MM.1S (cell line): ENCODE measurements around the gene TRIM27.

ENCODE experiments used
- DNase-seq: peaks from one replicate; pipeline ENCODE4 v3.0.0-alpha.2; 2015
- H2AFZ ChIP-seq: fragments of 300-600 bp; sonication (generic); 2 replicates; pipeline ENCODE4 v1.6.0; 2016; ENCODE audit warnings: antibody characterized with exemption, low read length
- H3F3A ChIP-seq: fragments of 300-600 bp; sonication (generic); 2 replicates; pipeline ENCODE4 v1.6.1; 2016; ENCODE audit warnings: mild to moderate bottlenecking, antibody characterized with exemption, low read length, moderate library complexity, mixed read lengths; ENCODE audit not compliant: insufficient read depth
- H3K27ac ChIP-seq: fragments of 300-600 bp; sonication (generic); 2 replicates; pipeline ENCODE4 v1.5.1; 2016; ENCODE audit warnings: mild to moderate bottlenecking, low read length
- H3K27me3 ChIP-seq: fragments of 300-600 bp; sonication (generic); replicated peaks from 2 replicates; pipeline ENCODE4 v1.6.0; 2016; ENCODE audit warnings: low read length; ENCODE audit not compliant: insufficient read depth
- H3K36me3 ChIP-seq: fragments of 300-600 bp; sonication (generic); replicated peaks from 2 replicates; pipeline ENCODE4 v1.6.1; 2016; ENCODE audit warnings: mild to moderate bottlenecking, low read length, mixed read lengths; ENCODE audit not compliant: insufficient read depth
- H3K4me1 ChIP-seq: fragments of 300-600 bp; sonication (generic); 2 replicates; pipeline ENCODE4 v1.6.1; 2016; ENCODE audit warnings: low read length, mixed read lengths
- H3K4me2 ChIP-seq: fragments of 300-600 bp; sonication (generic); 2 replicates; pipeline ENCODE4 v1.6.0; 2016; ENCODE audit warnings: low read depth, low read length
- H3K4me3 ChIP-seq: fragments of 300-600 bp; sonication (generic); 2 replicates; pipeline ENCODE4 v1.5.1; 2016; ENCODE audit warnings: low read length, mixed read lengths
- H3K79me2 ChIP-seq: fragments of 300-600 bp; sonication (generic); 2 replicates; pipeline ENCODE4 v1.6.1; 2016; ENCODE audit warnings: mixed run types, low read length, mixed read lengths
- H3K9ac ChIP-seq: fragments of 300-600 bp; sonication (generic); 2 replicates; pipeline ENCODE4 v1.6.1; 2016; ENCODE audit warnings: low read length, mixed read lengths
- H3K9me2 ChIP-seq: fragments of 300-600 bp; sonication (generic); replicated peaks from 2 replicates; pipeline ENCODE4 v1.6.1; 2016; ENCODE audit warnings: mild to moderate bottlenecking, low read length, mixed read lengths; ENCODE audit not compliant: insufficient read depth
- H3K9me3 ChIP-seq: fragments of 300-600 bp; sonication (generic); replicated peaks from 2 replicates; pipeline ENCODE4 v1.6.1; 2016; ENCODE audit warnings: mild to moderate bottlenecking, low read length, mixed read lengths; ENCODE audit not compliant: insufficient read depth
- H4K20me1 ChIP-seq: fragments of 300-600 bp; sonication (generic); 2 replicates; pipeline ENCODE4 v1.6.1; 2016; ENCODE audit warnings: mild to moderate bottlenecking, low read length, moderate library complexity, mixed read lengths; ENCODE audit not compliant: insufficient read depth
- EZH2 ChIP-seq: fragments of 300-600 bp; sonication (generic); optimal IDR thresholded peaks from 2 replicates; pipeline ENCODE3; 2017; ENCODE audit warnings: low read depth, mild to moderate bottlenecking, antibody characterized with exemption, low read length, mixed read lengths
- EZH2phosphoT487 ChIP-seq: fragments of 300-600 bp; sonication (generic); IDR thresholded peaks from 2 replicates; pipeline ENCODE4 v1.6.1; 2018; ENCODE audit warnings: antibody characterized with exemption, low read length
- TF ChIP-seq, protein P1 (sequence below): fragments of 300-600 bp; sonication (generic); IDR thresholded peaks from 2 replicates; pipeline ENCODE4 v1.5.1; 2016; ENCODE audit warnings: antibody characterized with exemption, low read length, mixed read lengths

TRIM27 gene

DNA sequence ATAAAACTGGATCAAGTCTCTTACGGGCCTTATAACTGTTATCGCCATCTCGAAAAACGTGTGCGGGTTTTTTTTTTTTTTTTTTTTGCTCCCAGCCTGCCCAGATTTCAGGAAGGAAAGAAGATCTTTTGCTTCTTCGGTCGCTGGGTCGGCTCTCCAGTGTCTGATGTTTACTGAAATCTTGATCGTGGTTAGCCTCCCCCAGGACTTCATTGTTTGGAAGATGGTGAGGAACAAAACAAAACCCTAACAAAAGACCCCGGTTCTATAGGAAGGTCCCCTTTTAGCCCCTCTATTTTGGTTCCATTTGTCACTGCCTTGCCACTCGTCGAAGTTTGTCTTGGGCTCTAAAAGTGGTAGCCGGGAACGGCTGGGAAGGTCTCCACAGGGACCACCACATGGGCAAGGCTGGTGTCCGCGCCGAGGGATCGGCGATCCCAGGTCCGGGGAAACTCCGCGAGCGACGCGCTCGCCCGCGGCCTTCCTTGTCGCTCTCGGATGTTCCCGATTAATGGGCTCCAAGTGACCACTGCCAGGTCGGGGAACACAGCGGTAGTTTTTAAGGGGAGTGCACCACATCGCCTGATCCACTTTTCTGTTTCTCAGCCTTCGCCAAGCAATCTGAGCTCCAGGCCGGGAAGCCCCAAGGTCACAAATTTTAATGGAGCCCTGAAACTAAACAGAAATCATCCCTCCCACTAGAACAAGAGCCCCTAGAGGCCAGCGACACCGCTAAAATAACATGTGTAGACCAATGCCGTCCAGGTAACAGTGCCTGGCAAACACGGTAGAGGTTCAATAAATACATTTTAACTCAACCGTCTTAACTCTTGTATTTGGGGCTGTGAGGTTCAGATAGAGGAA, 27.0 kb downstream of the TRIM27 start:
- H4K20me1 ChIP-seq: no peaks in the 10 kb centered on the region
- no peaks in the 10 kb centered on the region for H3K4me1 ChIP-seq
- peak overlapping the region; percentile 97 for H3K27ac ChIP-seq
- peak; percentile 64 for DNase-seq
- peak overlapping the region; percentile 88 for H3K4me3 ChIP-seq
- H3K79me2 ChIP-seq: no peaks in the 10 kb centered on the region
- peak overlapping the region; percentile 93 for H3K4me2 ChIP-seq
- peaks cover 32% of the 10 kb centered on the region for H3F3A ChIP-seq
- TF ChIP-seq EZH2phosphoT487: no peak
- TF ChIP-seq, protein P1, sequence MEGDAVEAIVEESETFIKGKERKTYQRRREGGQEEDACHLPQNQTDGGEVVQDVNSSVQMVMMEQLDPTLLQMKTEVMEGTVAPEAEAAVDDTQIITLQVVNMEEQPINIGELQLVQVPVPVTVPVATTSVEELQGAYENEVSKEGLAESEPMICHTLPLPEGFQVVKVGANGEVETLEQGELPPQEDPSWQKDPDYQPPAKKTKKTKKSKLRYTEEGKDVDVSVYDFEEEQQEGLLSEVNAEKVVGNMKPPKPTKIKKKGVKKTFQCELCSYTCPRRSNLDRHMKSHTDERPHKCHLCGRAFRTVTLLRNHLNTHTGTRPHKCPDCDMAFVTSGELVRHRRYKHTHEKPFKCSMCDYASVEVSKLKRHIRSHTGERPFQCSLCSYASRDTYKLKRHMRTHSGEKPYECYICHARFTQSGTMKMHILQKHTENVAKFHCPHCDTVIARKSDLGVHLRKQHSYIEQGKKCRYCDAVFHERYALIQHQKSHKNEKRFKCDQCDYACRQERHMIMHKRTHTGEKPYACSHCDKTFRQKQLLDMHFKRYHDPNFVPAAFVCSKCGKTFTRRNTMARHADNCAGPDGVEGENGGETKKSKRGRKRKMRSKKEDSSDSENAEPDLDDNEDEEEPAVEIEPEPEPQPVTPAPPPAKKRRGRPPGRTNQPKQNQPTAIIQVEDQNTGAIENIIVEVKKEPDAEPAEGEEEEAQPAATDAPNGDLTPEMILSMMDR: peak; percentile 40
- no peak for TF ChIP-seq EZH2
- no peaks in the 10 kb centered on the region for H3K27me3 ChIP-seq
- no peaks in the 10 kb centered on the region for H3K9me2 ChIP-seq
- H2AFZ ChIP-seq: peak overlapping the region; percentile 89
- H3K36me3 ChIP-seq: no peaks in the 10 kb centered on the region
- no peaks in the 10 kb centered on the region for H3K9me3 ChIP-seq
- H3K9ac ChIP-seq: peak overlapping the region; percentile 98

DNA sequence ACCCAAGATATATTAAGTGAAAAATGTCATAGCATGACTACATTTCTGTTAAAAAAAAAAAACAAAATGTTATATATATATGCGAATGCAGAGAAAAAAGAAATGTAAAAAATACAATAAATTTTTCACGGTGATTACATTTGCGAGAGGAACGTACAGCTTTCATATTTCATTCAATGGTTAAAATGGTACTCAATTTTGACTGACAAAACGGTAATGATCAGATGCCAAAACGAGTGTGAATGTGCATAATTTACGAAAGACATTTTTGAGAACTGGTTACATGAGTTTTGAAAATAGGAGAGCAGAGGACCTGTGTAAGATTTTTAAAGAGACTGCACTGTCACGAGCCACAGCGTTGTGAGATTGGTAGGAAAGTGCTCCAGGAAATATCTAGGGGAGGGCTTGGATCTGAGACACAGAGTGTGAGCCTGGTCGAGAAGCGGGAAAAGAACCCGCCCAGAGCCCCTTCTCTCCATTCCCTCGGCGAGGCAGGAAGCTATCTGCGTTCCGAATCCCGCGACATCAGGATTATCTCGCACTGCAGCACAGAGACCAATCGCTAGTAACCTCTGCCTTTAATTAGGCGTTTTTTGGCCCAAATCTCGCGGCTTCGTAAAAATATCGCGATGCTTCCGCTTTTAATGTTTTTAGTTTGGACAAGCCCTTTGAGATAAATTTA, 28.5 kb downstream of the TRIM27 start:
- Histone ChIP-seq H4K20me1 (no peaks in the 10 kb centered on the region), H3K9me2 (no peaks in the 10 kb centered on the region), H3K27ac (peak overlapping the region; percentile 97), H3K4me1 (no peaks in the 10 kb centered on the region), H3K4me3 (peak overlapping the region; percentile 88), H3F3A (peaks cover 26% of the 10 kb centered on the region), H3K9me3 (no peaks in the 10 kb centered on the region), H2AFZ (peak overlapping the region; percentile 83), H3K36me3 (no peaks in the 10 kb centered on the region), H3K4me2 (peak overlapping the region; percentile 93), H3K79me2 (no peaks in the 10 kb centered on the region), H3K9ac (peak overlapping the region; percentile 98), H3K27me3 (no peaks in the 10 kb centered on the region)
- TF ChIP-seq EZH2phosphoT487 (no peak), EZH2 (no peak)
- TF ChIP-seq, protein P1: no peak
- peak; percentile 96 for DNase-seq

DNA sequence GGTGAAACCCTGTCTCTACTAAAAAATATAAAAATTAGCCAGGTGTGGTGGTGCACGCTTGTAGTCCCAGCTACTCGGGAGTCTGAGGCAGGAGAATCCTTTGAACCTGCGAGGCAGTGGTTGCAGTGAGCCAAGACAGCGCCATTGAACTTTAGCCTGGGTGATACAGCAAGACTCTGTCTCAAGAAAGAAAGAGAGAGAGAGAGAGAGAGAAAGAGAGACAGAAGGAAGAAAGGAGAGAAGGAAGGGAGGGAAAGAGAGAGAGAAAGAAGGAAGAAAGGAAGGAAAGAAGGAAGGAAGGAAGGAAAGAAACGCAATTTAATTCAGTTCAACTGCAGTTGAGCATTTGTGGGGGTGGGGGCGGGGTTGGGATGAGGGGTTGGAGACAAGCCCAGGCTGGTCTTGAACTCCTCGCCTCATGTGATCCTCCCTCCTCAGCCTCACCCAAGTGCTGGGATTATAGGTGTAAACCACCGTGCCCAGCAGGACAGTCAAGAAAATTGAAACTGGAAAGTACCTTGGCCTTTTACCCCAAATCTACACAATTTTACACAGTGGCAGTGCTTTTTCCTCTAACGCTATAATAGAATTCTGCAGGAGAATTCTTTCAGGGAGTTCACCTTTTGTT, 30.5 kb downstream of the TRIM27 start:
- TF ChIP-seq, protein P1: no peak
- TF ChIP-seq EZH2: no peak
- no peak for TF ChIP-seq EZH2phosphoT487
- Histone ChIP-seq H3K36me3 (no peaks in the 10 kb centered on the region), H3K9ac (no peak overlapping the region), H3K79me2 (no peaks in the 10 kb centered on the region), H3F3A (peaks cover 26% of the 10 kb centered on the region), H3K4me3 (no peak overlapping the region), H2AFZ (no peak overlapping the region), H3K4me2 (no peak overlapping the region), H3K27ac (no peak overlapping the region), H3K4me1 (no peaks in the 10 kb centered on the region), H3K27me3 (no peaks in the 10 kb centered on the region), H3K9me2 (no peaks in the 10 kb centered on the region), H4K20me1 (no peaks in the 10 kb centered on the region), H3K9me3 (no peaks in the 10 kb centered on the region)
- no peak for DNase-seq
